Hematopoietic multipotent progenitor cell treated with erythropoietin and hydrocortisone succinate and interleukin-3 and kit ligand, for 4 days (in vitro differentiated cells): ENCODE data around the gene KRTAP6-2.

Experiments
- DNase-seq: peaks from one replicate; pipeline ENCODE4 v3.0.0-alpha.2; 2015

Gene KRTAP6-2, protein sequence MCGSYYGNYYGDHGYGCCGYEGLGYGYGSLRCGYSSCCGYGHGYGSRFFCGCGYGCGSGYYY

GRCh38 chr21:30598802-30599201 is at the start of gene KRTAP6-2:
Gene KRTAP6-2 (minus strand): TSS chr21:30598902. CDS start chr21:30598874, 28 bp downstream.
- no peak for DNase-seq

DNA sequence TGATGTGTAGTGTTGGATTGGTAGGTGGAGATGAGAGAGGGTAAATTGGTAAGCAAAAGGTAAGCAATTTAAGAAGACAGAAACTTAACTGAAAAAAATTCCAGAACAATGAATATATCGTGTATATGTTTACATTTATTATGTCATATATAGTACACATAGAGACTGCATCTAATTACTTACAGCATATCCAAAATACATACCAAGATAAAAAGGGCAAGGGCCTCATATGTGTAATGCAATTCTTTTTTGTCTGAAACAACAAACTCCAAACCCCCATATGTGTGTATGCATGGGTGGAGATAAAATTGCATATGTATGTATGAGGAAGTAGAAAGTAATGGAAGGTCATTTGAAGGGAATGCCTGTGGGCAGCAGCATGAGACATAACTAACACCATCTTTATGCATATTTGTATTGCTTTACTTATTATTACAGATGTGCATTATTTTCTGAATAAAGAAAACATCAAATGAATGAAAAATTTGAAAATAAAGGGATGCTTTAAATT is 48.3 kb upstream of the KRTAP6-2 start:
- no peak for DNase-seq

GRCh38 chr21:30642564-30642963 is 43.9 kb upstream of the KRTAP6-2 start, which contains the start of gene KRTAP20-3:
Gene KRTAP20-3 (plus strand): TSS chr21:30642864.
- DNase-seq = no peak

DNA sequence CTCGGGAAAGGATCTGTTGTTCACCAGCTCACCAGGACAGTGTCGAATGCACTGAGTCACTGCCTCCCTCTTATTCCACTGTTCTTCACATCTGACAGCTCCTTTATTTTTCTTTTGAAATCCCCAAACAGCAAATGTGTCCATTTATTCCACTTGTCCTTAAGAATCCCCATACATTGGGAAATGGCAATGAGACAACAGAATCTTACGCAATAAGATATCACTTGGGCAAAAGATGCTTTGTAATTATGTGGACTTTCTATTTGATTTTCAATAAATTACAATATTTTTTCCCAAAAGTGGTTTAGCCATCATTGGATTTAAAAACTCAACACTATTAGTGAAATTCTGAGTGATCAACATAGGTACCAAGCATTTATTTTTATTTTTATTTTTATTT is 40.0 kb upstream of the KRTAP6-2 start:
- no peak for DNase-seq

DNA sequence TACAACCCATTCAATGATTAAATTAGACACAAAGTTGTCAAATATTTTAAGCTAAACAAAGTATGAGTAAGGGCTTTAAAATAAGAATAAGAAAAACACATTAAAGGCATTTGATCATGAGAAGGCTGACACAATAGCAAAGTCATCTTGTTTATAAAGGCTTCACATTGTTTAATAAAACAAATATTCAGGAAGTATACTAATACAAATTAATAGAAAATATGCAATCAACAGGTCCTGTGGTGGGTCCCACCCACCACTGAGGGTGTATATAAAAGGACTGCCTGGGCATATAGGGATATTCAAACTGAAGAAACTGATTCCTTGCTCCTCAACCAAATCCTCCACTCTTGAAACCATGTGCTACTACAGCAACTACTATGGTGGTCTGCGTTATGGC is 36.2 kb upstream of the KRTAP6-2 start, which contains the start of gene KRTAP20-2:
KRTAP20-2 (plus strand) TSS at position 301 of the 400 bp plus-strand sequence; CDS start at position 359, 58 bp downstream.
- no peak for DNase-seq

DNA sequence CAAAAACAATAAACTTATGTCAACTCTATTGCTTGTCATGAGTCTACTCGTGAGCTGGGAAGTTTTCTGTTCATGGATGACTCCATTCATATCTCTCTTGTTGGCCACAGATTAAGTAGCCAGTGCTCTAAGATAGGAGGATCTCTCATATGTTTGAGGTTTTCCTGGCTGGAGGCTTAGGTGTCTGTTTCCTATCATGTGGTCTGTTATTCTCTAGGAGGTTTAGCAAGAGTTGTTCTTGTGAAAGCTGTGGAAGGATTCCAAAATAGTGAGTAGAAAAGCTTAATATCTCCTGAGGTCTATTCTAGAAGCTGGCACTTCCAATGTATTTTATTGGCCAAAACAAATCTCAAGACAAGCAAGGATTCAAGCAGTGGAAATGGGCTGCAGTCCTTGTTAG is 30.5 kb upstream of the KRTAP6-2 start:
- DNase-seq = no peak

- DNase-seq = no peak
Observed at GRCh38 chr21:30628109-30628508, 29.4 kb upstream of the KRTAP6-2 start.

DNA sequence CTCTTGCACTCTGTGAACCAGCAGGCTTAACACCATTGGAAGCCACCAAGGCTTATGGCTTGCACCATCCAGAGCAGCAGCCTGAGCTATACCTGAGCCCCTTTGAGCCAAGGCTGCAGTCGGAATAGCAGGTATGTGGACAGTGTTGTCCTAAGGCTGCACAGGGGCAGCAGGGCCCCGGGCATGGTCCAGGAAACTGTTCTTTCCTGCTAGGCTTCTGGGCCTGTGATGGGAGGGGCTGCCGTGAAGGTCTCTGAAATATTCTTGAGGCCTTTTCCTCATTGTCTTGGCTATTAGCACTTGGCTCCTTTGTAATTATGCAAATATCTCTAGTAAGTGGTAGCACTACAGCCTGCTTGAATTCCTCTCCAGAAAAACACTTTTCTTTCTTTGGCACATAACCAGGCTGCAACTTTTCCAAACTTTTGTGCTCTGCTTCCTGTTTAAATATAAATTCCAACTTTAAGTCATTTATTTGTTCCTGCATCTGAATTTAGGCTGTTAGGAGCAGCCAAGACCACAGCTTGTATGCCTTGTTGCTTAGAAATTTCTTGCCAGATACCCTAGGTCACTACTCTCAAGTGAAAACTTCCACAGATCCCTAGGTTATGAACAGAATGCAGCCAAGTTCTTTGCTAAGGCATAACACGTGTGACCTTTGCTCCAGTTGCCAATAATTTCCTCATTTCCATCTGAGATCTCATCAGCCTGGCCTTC is 26.9 kb upstream of the KRTAP6-2 start:
- no peak for DNase-seq

GRCh38 chr21:30623362-30623761 is 24.7 kb upstream of the KRTAP6-2 start:
- no peak for DNase-seq

GRCh38 chr21:30620522-30620921 is 21.8 kb upstream of the KRTAP6-2 start, which contains the start of gene KRTAP20-4:
Gene KRTAP20-4 (plus strand): TSS chr21:30620627.
- DNase-seq = no peak

GRCh38 chr21:30620080-30620479 is 21.4 kb upstream of the KRTAP6-2 start:
- DNase-seq = no peak

DNA sequence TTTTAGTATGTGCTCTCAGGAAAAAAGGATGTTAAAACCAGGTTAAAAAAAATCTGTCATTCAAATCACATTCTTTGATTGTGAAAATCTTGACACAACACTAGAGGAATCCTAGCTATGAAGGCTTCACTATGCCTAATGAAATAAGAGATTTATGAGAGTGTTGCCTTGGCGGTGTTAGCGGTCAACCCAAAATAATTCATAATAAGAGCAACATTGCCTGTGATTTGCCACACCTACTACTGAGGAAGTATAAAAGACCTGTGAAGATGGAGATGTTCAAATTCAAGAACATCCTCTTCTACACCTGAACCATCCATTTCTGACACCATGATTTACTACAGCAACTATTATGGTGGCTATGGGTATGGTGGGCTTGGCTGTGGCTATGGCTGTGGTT is 17.4 kb upstream of the KRTAP6-2 start, which contains the start of gene KRTAP20-1:
KRTAP20-1 (plus strand) TSS at position 301 of the 400 bp plus-strand sequence; CDS start at position 331, 30 bp downstream.
- DNase-seq = no peak

DNA sequence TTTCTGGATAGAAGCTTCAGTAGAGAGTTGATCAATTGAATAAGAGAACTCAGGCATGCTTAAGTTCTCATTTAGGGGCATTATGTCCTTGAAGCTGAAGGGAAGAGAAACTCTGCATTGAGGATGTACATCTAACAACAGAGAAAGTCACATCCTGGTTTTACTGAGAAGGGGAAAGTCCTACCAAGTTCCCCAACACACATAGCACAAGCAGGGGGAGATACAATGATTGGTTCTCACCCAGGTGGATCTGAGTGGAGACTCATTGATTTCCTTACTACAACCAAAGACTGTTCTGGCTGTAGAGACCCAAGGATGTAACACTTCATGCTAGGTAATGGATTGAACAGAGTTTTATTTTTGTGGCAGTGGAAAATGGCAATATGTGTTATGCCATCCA is 16.5 kb upstream of the KRTAP6-2 start:
- no peak for DNase-seq

DNA sequence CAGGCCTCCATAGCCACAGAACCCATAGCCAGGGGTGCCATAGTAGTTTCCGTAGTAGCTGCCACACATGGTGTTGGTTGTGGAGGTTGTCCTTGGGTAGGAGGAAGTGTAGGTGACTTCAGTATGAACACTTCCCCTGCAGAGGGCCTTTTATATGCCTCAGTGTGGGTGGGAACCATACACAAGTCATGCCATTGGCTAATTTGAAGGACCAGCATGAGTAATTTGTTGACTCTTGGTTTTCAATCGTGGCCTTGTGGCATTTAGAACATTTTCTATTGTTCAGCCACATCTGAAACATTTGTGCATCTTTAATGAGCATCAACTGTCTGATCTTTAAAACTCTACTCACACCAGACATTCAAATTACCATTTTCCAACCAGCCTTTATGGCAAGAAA is 15.1 kb upstream of the KRTAP6-2 start, which contains the start of gene KRTAP6-1:
KRTAP6-1 (minus strand) TSS at position 95 of the 400 bp plus-strand sequence; CDS start at position 69, 26 bp downstream.
- DNase-seq = no peak

- no peak for DNase-seq
Observed at GRCh38 chr21:30612132-30612531, 13.4 kb upstream of the KRTAP6-2 start.

DNA sequence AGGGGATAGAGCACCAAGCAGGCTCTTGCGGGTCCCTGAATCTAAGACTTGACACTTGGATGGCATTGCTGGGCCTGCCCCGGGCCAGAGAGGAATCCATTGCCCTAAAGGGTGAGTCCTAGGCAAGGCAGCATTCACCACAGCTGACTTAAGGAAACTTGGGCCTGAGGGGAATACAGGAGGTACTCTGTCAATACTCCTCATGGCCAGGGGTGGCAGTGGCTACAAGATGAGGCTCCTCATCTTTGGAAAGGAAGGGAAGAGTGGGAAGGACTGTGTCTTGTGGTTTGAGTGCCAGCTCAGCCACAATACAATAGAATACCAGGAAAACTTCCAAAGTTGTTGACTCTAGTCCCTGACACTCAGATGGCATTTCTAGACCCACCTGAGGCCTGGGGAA is 7.3 kb upstream of the KRTAP6-2 start:
- DNase-seq = no peak

DNA sequence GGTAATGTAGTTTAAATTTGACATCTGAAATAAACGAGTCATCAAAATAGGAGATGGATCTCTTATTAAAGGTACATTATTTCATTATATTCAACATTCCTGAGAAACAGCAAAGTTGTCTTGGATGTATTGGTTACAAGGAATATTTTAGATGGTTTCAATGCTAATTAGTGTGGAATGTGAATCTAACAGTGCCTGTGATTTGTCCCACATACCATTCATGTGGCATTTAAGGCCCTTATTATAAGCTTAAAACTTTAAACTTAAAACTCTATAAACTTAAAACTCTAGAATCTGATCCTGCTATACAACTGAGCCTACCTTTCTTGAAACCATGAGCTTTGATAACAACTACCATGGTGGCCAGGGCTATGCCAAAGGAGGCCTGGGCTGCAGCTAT is 2.1 kb upstream of the KRTAP6-2 start, which contains the start of gene KRTAP22-1:
KRTAP22-1 (plus strand) TSS at position 301 of the 400 bp plus-strand sequence.
- DNase-seq = no peak

GRCh38 chr21:30592140-30592539 is 6.6 kb downstream of the KRTAP6-2 start, which contains the start of gene KRTAP6-3:
Gene KRTAP6-3 (plus strand): TSS chr21:30592440. CDS start chr21:30592446, 6 bp downstream.
- DNase-seq = no peak

DNA sequence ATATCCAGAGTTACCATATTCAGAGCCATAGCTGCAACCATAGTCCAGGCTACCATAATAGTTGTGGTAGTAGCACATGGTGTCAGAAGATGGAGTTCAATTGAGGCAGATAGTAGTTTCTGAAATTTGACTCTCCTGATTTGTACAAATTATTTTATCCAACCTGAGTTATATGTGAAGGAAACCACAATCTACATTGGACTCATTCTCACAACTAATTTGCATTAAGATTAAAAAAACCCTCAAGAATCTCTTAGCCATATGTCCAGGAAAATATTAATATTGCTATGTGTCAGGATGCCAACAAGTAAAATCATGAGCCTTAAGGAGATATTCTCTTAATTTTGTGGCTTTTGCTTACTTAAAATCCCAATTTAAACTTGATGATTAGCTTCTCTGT is 8.4 kb downstream of the KRTAP6-2 start, which contains the start of gene KRTAP22-2:
KRTAP22-2 (minus strand) TSS at position 101 of the 400 bp plus-strand sequence.
- no peak for DNase-seq

DNA sequence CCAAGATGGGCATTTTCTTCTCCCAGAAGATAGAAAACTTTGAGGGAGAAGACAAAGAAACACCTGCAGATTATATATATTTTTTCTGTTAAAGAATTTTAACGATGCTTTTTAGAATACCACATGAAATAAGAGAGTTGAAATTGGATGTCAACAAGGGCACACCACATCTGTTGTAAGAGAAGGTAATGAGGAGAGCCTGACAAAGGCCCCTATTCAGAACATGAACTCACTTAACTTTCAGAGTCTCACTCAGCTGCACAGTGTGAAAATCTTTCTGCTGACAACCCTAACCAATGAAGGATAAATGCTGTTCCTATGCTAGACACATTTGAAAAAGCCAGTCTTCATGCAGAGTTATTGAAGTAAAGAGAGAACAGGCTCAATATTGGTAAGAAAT is 15.8 kb downstream of the KRTAP6-2 start:
- no peak for DNase-seq

- no peak for DNase-seq
Observed at GRCh38 chr21:30580132-30580531, 18.6 kb downstream of the KRTAP6-2 start.

DNA sequence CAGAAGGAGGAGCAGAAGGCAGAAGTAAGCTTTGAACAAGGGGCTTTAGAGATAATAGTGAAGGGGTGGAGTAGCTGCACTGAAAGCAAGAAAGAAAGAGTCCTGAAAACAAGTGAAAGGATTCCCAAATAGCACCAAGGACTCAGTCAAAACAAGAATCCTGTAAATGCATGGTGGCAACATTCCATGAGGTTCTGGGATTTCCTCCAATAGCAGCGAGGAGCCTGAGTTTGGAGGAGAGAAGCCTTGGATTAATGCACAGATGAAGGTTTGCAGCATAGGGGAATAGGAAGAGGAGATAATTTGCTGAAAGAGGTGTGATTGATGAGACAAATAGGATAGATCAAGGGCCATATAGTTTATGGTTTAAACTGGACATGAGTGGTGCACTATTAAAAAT is 19.4 kb downstream of the KRTAP6-2 start:
- no peak for DNase-seq

DNA sequence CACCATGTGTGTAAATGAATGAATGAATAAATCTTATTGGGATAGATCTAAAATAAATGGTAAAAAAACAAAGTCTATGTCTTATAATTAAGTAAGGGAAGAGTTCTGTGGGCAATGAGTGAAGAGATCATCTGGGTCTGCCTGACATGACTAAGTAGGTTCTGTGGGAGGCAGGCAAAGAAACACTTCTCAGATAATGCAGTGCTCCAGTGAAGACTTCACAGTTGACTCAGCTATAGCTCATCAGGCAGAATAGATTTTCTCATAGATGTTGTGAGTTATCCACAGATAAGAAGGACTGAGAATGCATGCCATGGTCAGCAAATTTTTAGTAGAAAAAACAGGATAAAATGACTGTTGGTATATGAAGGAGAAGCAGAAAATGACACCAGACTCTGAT is 20.9 kb downstream of the KRTAP6-2 start:
- DNase-seq = no peak

- no peak for DNase-seq
Observed at GRCh38 chr21:30567617-30568016, 31.1 kb downstream of the KRTAP6-2 start.
